HG02610 (cell line): ENCODE measurements around the gene ARSB.
"Not testable (repeated sequence)": the region's sequence is repeated elsewhere in the genome, so short reads cannot be mapped to it uniquely, and the experiment has no call there.

Experiments used
- ATAC-seq: cut with Tn5 transposase; IDR thresholded peaks from one replicate; pipeline ENCODE4 v1.9.1; 2021; ENCODE audit warnings: mild to moderate bottlenecking, moderate library complexity; ENCODE audit not compliant: unreplicated experiment

Gene ARSB

DNA sequence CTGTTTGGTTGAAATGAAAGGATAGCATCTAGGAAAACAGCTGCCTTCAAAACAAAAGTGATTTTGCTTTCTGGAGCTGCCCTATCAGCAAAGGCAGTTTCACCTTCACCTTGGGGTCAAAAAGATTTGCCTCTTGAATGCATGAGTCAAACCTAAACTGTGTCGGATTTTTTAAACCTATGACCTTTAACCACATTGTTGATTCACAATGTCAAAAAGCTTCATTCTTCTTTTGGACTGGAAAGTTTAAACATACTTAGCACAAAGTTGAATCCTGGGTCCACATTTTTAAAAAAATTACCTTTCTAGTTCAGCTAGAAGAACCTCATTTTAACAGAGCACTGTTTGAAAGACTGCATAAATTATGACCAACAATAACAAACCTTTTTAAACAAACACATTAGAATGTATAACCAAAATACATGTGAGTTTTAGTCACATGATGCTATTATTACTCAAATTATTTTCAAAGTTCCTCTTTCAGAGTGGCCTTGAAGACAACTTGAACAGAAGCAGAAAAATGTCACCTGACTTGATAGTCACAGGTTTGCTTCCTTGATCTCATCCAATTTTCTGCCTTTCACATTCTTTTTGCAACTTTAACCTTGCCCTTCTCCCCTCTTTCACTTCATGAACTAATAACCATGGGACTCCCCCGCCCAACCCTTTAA, 226.8 kb downstream of the ARSB start:
- peak; percentile 72 for ATAC-seq

DNA sequence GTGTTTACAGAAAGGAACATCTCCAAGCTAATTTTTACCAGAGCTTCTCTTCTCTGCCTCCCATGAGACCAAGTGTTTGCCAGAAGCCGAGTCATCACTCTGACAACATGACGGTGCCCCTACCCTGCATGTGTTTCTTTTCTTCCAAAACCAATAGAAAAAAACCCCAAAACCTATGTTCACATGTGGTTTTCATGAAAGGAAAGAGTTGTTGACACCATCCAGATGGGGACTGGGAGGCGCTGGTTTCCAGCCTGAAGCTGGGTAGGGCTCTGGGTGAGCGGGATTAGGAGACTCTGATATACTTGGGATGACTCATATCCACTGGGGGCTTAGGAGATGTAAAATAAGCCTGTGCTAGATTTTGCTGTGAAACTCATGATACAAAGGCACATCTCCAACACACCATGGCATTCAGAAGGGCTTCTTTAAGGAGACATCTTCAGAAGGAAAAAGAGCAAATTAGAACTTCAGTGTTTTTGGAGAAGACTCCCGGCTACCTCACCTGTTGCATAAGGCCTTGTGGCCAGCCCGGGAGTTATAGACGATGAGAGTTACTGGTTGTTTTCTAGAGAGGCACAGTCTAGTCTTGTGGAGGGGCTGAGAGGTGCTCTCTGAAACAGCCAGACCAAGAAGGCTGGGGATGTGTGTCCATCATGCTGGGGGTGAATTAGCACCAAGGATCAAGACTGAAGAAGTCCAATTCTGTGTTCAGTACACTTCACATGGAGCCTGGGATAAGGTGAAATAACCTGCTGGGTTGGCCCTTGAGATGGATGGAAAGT, 227.6 kb downstream of the ARSB start:
- ATAC-seq: no peak

DNA sequence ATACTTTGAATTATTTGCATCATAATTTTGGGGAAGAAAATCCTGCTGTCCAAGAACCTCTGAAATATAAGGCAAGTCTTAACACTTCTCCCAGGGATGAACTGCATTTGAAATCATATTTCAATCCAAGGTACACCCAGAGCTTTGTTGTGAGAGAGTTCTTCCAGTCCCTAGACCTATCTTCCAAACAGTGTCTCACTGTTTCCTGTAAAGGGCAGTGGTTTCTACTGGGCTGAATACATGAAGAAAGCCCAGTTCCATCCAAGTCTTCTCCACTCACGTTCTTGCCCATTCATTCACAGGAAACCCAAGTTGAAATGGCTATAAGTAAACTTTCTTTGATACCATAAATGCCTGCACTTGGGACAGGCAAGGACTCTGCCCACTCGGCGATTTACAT, 228.3 kb downstream of the ARSB start:
- ATAC-seq: no peak

DNA sequence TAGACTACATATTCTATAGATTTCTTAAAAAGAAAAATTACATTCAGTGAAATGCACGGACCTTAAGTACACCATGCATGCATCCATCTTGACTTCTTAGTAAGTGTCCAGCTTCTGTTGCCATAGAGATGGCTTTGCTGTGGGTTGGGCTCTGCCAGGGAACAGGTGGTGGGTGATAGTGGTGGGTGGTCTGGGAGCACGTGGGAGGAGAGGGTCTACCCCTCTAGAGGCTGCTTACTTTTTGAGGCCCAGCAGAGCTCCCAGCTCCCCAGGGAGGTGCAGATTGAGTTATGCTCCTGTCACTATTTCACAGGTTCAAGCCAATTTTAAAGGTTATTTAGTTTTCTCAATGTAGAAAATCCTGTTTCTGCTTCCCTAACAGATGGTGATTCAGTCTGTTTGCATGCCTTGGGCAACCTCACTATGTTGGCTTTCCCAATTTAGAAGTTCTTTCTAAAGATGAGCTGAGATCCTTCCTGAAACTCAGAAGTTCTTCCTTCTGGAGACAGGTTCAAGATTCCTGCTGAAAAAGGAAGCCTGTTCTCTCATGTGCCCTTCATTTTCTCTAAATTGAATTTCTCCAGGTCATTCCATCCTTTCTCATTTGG, 229.2 kb downstream of the ARSB start:
- no peak for ATAC-seq

DNA sequence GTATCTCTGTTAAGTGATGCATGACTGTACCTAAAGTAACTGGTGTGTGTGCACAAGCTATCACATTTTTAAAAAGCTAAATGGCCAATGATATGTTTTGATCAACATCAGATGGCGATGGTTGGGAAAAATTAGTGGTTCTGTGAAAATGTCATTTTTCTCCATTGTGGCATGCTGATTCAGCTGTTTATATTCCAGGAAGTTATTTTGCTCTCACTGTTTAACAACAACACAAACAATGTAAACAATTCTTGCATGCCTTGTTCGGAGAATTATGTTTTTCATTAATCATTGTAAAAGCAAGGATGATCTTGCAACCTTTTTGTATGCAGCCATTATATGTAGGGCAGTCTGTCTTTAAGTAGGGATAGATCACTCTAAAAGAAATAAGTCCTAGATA, 230.5 kb downstream of the ARSB start:
- no peak for ATAC-seq

DNA sequence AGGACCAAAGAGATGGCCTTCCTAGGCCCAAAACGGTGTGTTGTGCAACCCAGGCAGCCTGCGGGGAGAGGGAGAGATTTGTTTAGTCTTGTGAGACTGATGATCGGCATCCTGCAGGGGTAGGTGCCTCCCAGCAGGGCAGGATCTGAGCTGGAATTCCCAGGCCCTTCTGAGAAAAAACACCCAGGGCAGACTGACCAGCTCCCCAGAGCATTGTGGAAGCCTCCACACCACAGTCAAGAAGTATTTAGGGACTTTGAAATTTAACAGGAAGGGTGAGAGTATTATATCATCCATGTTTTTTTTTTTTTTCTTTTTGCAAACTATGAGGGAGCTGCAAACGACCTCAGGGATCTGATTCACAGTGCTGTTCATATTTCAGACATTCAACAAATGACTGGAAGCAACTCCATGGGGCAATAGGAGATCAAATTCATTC, 232.0 kb downstream of the ARSB start:
- no peak for ATAC-seq

DNA sequence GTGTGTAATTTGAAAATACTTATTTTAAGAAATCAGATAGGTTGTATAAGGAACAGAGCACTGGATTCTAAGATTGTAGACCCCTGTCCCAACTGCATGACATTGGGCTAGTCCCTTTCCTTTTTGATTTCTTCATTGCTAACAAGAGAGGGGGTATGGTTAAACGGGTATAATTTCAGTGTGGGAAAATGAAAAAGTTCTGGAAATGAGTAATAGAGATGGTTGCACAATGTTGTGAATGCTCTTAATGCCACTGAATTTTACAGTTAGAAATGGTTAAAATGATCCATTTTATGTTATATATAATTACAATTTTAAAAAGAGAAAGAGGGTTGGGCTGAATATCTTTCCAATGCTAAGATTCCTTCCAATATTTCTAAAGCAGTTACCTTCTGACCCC, 233.2 kb downstream of the ARSB start:
- ATAC-seq: no peak

DNA sequence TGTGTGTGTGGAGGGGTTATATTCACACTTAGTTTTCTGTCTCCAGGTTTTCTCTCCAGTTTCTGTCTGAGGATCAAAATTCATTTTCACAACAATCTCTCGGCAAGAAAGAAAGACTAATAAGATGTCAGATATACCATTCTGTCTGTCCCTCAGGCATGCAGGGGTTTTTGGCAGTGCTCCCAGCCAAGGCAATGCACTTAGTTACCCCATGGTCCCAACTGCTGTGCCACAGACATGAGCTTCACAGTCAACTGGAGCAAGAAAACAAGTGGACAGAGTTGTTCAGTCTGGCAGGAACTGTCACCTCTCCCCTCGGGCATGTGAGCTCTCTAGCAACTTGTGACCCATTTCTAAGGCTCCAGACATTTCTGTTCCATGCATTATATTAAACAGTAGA, 234.8 kb downstream of the ARSB start:
- no peak for ATAC-seq

DNA sequence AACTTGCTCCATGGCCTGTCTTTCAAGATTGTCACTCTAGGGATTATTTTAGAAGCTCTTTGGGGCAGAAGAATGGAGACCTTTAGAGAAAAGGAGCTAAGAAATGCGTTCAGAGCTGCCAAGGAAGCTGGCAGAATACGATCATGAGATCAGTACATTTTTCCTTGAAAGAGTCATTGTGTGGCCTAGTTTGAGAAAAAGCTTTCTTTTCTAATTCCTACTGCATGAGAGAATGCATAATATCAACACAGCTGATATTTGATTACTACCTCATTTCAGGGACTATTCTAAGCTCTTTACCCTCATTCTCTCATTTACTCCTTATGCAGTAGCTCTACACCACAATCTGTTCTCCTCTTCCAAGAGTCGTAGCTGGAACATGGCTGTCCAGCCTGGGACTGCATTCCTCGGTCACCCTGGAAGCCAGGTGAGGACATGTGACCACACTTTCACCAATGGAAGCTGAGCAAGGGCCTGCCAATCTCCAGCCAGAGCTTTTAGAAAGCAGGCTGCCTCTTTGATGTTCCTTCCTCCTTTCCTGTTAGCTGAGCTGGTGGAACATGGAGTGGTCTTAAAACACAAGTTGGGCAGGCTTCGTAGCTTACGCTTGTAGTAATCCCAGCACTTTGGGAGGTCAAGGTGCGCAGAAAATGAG, 237.3 kb downstream of the ARSB start:
- ATAC-seq: no peak

DNA sequence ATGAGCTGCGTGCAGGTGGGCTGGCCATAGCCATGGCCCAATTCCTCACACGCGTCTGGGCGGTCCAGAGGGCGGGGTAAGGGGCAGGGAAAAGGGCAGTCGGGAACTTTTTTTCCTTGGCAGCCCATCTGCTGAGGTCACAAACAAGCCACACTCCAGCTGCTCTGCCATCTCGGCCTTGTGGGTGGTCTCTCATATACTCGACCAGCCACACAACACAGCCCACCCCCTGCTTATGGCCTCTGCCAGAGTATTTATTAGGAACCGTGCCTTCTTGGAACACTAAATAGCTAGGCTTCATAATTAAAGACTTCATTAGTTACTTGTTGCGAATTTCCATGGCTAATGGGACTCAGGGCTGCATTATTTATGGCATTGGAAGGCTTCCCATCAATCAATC, 238.1 kb downstream of the ARSB start:
- ATAC-seq: no peak

DNA sequence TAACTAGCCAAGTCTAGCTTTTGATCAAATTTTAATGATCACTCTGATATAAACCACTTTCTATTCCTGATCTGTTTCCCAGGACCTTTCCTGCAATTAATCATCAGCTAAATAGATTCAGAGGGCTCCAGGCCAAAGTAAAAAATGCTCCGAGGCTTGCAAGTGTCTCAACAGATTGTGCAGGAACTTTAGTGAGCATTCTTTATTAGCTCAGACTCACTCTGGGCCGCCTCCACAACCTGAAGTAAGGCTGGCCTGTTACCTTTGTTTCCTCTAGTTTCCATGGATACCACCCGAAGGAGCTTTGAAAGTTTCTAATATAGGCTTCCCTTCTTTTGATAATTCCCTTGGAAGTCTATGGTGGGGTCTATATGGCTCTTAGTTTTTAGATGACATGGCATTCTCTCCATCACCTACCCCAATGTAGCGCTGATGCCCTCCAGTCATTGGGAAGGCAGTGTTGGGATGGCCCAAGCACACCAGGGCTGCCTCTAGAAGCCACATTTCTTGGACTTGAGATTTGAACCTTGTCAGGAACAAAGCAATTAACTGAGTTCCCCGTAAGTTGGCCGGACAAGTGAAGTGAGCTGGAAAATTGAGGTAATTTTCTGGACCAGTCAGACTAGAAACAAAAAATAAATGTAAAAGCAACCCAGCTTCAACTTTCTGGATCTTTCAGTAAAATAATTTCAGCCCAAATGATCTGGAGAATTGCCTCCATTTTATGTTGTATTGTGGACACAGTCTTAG, 238.9 kb downstream of the ARSB start:
- no peak for ATAC-seq

DNA sequence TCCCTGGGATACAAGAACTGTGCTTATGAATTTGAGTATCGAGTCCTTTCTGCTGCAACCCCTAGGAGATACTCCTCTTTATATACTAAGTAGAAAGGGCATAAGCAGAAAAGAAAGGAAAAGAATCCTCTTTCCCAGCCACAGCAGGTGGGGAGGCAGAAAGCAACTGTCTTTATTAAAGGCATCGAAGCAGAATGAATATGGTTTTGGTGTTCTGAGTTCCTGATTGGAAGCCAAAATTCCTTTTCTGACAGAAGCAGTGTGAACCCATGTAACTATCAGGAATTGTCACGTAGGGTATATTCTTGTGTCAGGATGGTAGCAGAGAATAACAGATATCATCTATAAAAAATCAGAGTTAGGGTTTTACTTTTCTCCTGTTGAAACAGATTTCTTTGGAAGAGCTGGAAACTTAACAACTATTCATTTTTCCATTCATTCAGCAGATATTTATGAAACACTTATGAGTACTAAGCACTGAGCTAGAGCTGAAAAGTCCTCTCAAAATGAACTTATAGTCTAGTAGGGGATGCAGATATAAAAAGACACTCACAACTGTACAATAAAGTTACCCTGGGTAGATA, 240.1 kb downstream of the ARSB start:
- ATAC-seq: no peak

DNA sequence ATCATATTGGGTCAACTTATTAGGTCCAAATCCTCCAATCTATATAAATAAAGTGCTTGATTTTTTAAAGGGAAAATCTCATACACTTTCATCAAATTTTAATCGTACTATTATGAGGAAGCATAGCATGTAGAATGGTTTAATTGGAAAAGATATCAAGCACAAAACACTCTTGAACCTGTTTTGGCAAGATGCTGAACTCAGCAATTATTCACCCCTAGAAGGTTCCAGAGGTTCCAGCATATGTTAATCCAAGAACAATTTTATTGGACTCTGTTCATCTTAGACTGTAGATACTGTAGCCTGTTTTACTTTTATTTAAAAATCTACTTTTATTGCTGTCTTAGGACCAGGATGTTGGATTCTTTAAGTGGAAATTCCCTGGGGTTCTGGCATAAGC, 244.1 kb downstream of the ARSB start:
- ATAC-seq: no peak

DNA sequence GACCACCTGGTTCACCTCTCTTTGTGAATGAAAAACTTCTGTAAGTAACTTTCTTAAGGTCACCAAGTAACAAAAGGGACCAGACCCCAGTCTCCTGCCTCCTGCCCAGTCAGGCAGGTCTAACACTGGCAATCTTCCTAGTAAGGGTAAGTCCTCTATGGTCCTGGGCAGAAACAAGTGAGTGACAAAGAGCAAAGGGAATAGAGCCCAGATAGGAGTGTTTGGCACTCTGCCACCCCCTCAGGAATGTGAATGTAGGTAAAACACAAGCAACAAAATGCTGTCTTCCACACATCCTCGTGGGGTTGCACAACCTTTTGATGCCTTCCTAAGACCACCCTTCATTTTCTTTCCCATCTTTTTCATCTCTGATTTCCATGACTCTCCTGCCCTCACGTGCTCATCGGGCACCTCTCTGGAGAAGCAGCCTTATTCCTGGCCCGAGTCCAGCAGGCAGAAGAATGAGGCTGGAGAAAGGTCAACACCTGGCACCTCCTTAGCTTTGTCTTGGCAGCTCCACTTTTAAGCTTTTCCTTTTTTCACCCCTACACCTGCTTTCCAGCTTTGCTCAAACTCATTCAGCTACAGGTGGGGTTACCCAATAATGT, 246.3 kb downstream of the ARSB start:
- no peak for ATAC-seq

DNA sequence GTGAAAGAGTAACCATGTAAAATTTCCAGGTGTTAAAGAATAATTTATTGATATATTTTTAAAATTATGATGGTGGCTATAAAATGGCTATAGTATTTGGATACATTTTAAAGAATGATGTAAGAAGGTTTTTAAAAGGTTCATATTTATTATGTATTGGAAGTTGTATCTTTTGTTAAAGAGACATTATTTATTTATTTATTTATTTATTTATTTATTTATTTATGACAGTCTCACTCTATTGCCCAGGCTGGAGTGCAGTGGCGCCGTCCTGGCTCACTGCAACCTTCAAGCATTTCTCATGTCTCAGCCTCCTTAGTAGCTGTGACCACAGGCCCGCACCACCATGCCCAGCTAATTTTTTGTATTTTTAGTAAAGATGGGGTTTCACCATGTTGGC, 247.0 kb downstream of the ARSB start:
- ATAC-seq: no peak

DNA sequence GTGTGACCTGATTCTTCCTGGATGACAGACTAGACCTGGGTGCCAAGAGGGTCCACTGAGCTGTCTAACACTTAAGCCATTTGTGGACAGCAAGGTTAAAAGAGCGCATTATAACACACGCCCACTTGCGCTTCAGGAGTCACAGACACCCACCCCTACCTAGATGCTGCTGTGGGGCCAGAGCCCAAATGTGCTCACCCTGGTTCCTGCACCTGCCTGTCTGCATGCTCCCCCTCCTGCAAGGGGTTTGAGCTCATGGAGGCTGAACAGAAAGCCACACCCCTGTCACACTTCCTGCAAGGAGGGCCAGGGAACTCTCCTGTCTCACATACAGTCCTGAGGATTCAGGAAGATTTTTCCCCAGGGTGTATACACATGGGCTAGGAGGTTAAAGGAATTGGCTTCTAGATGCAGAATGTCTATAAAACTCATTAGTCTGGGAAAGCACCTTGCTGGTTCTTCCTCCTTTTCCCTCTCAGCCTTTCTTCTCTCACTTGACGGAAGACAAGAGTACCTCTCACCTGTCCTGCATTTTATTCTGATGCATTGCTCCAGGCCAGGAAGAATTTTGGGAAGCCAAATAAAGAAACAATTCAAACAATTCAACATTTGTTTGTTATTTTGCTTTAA, 249.2 kb downstream of the ARSB start:
- ATAC-seq: no peak

DNA sequence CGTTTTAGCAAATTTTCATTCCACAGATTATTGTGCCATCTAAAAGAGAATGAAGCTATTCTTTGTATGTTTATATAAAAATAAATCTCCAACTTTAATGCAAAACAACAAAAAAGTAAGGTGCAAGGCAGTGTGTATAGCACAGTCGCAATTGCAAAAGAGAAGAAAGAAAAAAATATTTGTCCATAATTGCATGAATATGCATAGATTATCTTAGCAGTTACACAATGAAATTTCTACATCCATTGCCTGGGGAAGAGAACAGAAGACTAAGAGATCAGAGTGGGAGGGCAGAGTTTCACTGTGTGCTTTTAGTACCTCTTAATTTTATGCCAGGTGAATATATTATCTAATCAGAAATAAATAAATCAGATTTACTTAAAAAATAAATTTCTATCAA, 250.2 kb downstream of the ARSB start:
- ATAC-seq: no peak

DNA sequence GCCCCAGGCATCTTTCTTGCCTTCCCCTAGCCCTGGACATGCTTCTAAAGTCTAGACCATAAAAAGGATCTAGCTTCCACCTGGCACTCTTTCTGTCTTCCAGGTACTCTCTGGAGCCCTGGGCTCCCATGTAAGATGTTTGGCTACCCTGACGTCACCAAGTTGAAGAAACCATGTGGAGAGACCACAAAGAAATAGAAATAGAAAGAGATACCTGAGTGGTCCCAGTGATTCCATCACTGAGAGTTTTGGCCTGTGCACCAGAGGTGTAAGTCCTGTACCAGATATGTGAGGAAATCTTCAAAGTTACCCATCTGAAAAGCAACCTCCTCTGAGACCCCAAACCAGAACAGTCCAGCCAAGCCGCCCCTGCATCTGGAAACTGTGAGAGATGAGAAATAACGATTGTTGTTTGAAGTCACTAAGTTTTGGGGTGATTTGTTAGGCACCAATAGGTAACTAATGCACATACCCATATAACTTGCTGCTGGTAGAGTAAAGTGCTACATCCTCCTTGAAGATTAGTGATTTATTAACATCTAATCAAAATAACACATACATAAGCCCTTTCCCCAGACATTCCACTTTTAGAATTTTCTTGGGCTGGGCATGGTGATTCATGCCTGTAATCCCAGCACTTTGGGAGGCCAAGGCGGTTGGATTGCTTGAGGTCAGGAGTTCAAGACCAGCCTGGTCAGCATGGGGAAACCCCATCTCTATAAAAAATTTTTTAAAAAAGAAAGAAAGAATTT, 250.8 kb downstream of the ARSB start:
- no peak for ATAC-seq

DNA sequence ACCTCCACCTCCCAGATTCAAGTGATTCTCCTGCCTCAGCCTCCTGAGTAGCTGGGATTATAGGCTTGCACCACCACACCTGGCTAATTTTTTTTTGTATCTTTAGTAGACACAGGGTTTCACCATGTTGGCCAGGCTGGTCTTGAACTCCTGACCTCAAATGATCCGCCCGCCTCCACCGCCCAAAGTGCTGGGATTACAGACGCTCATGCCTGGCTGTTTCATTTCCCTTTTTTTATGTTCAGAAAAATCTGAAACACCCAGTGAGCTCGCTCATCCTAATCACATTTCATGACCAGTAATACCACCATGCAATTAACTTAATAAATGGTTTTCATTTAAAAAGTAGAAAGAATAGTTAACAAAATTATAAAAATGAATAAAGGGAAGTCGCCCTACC, 252.4 kb downstream of the ARSB start:
- ATAC-seq: not testable (repeated sequence)
